ENCODE measurements around the gene PWWP2B. TPM values are rescaled to one million over a fixed set of nuclear protein-coding genes. Genes with fewer than 3 reads are reported as not detected.

The PWWP2B gene
- polyA plus RNA-seq, 1 experiment: 2.7 TPM

DNA sequence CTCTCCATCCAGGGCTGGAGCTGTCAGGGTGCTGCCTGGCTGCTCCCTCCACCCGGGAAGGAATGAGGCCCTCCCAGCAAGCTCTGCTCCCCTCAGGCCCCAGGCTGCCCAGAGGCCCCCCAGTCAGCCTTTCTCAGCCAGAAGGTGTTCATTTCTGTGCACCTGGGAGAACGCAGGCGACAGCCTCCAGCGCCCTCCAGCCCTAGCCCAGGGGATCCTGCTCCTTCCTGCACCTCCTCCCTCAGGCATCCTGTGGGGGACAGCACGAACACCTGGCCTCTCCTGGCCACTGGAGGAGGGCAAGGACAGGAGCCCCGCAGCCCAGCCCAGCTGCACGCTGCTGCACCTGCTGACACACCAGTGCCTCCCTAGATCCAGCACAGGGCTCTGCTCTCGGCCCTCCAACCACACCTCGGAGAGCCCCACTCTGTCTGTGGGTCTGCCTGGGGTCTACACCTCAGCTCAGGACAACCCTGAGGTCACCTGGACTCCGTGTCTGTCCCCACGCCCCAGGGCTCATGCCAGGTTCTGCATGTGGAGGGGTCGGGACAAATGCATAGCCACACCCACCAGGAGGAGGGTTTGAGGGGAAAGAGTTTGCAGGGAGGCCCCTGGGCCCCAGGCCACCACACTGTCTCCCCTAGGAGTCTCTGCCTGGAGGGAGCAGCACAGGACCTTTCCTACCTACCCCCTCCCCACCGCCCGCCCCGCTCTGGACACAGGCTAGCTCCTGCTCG lies 7.4 kb upstream of the PWWP2B start:
- H3K4me3 ChIP-seq (ENCODE audit: low read depth, low read length): no peak overlapping the region
- peaks cover 2% of the 10 kb centered on the region; the same call in 1 of the 2 replicates for H3K27me3 ChIP-seq (ENCODE audit: control insufficient read depth, insufficient read depth, low read length)
- ChIA-PET CTCF (interaction anchor here (1.4 kb wide), 1 partner anchor 57 kb away, joined by 5 read pairs; no protein-coding TSS in a partner anchor), POLR2A (no interaction called here)
- no peak for DNase-seq (ENCODE audit: low read depth)
- no peak for TF ChIP-seq CTCF (IDR thresholded peaks at IDR 0.05; ENCODE audit: insufficient read depth, low read depth, low read length)
- H3K36me3 ChIP-seq (ENCODE audit: control insufficient read depth, insufficient read depth, low read length): no peaks in the 10 kb centered on the region

DNA sequence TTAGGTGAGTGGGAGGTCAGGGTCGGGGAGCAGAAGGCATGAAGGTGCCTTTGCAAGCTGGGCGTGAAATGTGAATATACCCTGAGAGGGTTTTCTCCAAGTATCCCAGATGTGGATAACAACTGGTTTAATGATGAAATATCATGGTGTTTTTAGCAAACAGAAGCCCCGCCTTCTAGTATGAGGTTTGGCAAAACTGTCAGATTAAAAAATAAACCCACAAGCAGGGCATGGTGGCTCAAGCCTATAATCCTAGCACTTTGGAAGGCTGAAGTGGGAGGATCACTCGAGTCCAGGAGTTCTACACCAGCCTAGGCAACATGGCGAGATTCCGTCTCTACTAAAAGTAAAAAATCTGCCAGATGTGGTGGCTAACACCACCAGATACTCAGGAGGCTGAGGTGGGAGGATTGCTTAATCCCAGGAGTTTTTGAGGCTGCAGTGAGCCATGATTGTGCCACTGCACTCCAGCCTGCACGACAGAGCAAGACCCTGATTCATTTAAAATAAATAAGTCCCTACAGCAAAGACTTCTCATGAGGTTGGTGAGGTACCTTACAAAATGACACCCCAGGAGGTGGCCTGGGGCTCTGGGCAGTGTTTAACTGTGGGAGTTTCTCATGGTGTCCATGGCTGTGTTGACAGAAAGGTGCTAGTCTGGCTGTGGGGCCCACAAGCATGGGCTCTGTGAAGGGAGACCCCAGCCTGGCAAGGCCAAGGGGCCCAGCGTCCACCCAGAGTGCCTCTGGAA lies 6.7 kb upstream of the PWWP2B start:
- H3K27me3 ChIP-seq (ENCODE audit: control insufficient read depth, insufficient read depth, low read length): peaks cover 2% of the 10 kb centered on the region; the same call in 1 of the 2 replicates
- H3K4me3 ChIP-seq (ENCODE audit: low read depth, low read length): no peak overlapping the region
- H3K36me3 ChIP-seq (ENCODE audit: control insufficient read depth, insufficient read depth, low read length): no peaks in the 10 kb centered on the region
- DNase-seq (ENCODE audit: low read depth): no peak
- TF ChIP-seq CTCF (IDR thresholded peaks at IDR 0.05; ENCODE audit: insufficient read depth, low read depth, low read length): no peak
- CTCF ChIA-PET: interaction anchor here (0.5 to 1.4 kb wide), 2 partner anchors 13 to 56 kb away, joined by 3 to 5 read pairs; no protein-coding TSS in a partner anchor
- POLR2A ChIA-PET: no interaction called here

DNA sequence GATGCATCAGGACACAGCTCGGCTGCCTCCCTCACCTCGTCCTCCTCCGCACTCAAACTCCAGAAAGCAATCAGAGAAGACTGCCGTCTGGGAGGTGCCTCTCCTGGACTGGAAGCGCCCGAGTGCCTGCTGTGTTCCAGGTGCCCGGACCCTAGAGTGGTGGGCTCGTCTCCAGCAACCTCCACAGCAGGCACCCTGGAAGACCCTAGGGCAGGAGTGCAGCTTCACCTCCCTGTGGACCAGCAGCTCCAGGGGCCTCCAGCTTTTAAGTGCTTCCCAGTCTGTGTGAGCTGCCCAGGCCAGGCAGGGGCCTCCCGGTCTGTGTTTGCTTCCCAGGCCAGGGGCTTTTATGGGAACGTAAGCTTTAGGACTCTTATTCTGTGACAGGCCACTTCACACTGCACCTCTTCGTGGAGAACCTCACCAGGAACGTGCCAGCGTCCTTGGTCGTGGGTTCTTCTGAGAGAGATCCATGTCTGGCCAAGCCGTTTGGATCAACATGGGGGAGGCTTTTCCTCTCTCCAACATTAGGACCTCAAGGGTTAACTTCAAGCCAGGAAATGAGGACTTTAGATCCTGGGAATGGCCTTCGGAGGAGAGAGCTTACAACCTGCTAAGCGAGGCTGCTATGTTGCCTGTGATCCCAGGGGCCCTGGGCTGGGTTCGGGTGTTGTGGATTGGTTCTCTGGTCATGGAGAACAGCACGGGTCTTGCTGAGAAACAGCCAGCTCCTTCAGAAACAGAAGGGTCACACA lies 5.9 kb upstream of the PWWP2B start:
- H3K27me3 ChIP-seq (ENCODE audit: control insufficient read depth, insufficient read depth, low read length): peaks cover 2% of the 10 kb centered on the region; the same call in 1 of the 2 replicates
- H3K4me3 ChIP-seq (ENCODE audit: low read depth, low read length): no peak overlapping the region
- POLR2A ChIA-PET: no interaction called here
- CTCF ChIA-PET: interaction anchor here (0.6 kb wide), 1 partner anchor 188 kb away, joined by 3 read pairs; no protein-coding TSS in a partner anchor
- no peak for TF ChIP-seq CTCF (IDR thresholded peaks at IDR 0.05; ENCODE audit: insufficient read depth, low read depth, low read length)
- DNase-seq (ENCODE audit: low read depth): no peak
- no peaks in the 10 kb centered on the region for H3K36me3 ChIP-seq (ENCODE audit: control insufficient read depth, insufficient read depth, low read length)

GRCh38 chr10:132391676-132392020 lies 5.4 kb upstream of the PWWP2B start:
- Histone ChIP-seq H3K36me3 (ENCODE audit: control insufficient read depth, insufficient read depth, low read length) (no peaks in the 10 kb centered on the region), H3K27me3 (ENCODE audit: control insufficient read depth, insufficient read depth, low read length) (peaks cover 2% of the 10 kb centered on the region; the same call in 1 of the 2 replicates), H3K4me3 (ENCODE audit: low read depth, low read length) (no peak overlapping the region)
- POLR2A ChIA-PET: no interaction called here
- no peak for DNase-seq (ENCODE audit: low read depth)
- TF ChIP-seq CTCF (IDR thresholded peaks at IDR 0.05; ENCODE audit: insufficient read depth, low read depth, low read length): no peak
- CTCF ChIA-PET: interaction anchor here (0.6 kb wide), 1 partner anchor 188 kb away, joined by 3 read pairs; no protein-coding TSS in a partner anchor
